ENCODE results near the gene ARID1B. TPM values are rescaled to one million over a fixed set of nuclear protein-coding genes. Genes with fewer than 3 reads are reported as not detected.

ARID1B gene
- total and polyA plus RNA-seq, 2 of the 4 experiments (the other 2 are of a cell fraction) = 14.5 to 20.1 TPM

DNA sequence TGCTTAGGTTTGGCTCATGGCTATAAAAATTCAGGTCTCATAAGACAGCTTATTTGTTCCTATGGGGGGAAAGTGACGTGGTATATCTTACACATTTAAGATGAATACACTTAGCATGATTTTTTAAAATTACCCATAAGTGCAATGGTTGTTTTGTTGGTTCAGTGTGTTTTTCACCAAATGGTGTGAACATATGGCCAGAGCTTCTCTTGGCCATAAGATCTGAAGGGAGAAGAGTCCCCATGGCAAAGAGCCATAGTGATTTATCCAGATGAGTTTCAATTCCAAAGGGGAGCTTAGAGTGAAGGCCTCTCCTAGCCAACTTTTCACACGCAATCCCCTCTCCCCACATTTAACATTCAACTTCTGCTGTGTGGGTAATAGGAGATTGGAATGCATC lies 438.5 kb downstream of the ARID1B start:
- no peaks in the 10 kb centered on the region for H3K9me3 ChIP-seq (ENCODE audit: control insufficient read depth, insufficient read depth, low read length)
- ChIA-PET CTCF (no interaction called here), POLR2A (ENCODE audit: unreplicated experiment) (no interaction called here)
- no peak overlapping the region for H2AFZ ChIP-seq (replicated peaks; ENCODE audit: low read length, poor library complexity)
- no peak overlapping the region for H3K9ac ChIP-seq (ENCODE audit: low read depth, low read length)
- intact Hi-C loops (cut with micrococcal nuclease) (no loop called here), in situ Hi-C loops (cut with MboI; ENCODE audit: low sequenced_read_pairs) (no loop called here), dilution Hi-C loops (cut with HindIII; ENCODE audit: low sequenced_read_pairs, unreplicated experiment) (no loop called here)
- H4K20me1 ChIP-seq (ENCODE audit: insufficient read depth, low read length) = no peaks in the 10 kb centered on the region
- peaks cover 3% of the 10 kb centered on the region; the same call in 1 of the 2 replicates for H3K9me1 ChIP-seq (ENCODE audit: insufficient read depth, low read length)
- H3K27me3 ChIP-seq (ENCODE audit: control insufficient read depth, insufficient read depth, low read length) = no peaks in the 10 kb centered on the region
- no peaks in the 10 kb centered on the region for H3K36me3 ChIP-seq (ENCODE audit: control insufficient read depth, insufficient read depth, low read length)
- no peak overlapping the region for H3K23ac ChIP-seq (ENCODE audit: low read depth, low read length)
- H3K18ac ChIP-seq (ENCODE audit: low read depth, low read length) = no peak overlapping the region
- WGBS, 2 experiments (ENCODE audit: extremely low coverage in 2 of 2, insufficient read length in 1 of 2) = no CpG with 5 or more reads among the region's 2 CpGs
- no peak overlapping the region for H3K14ac ChIP-seq (replicated peaks; ENCODE audit: low read depth, low read length)
- DNase-seq = no peak
- H3K4me2 ChIP-seq (ENCODE audit: low read depth, low read length) = no peak overlapping the region
- no peak overlapping the region for H2BK5ac ChIP-seq (ENCODE audit: low read depth, low read length, poor library complexity, severe bottlenecking)
- no peak overlapping the region for H2BK15ac ChIP-seq (ENCODE audit: low read depth, low read length)
- H4K8ac ChIP-seq (ENCODE audit: low read depth in 2 of 2, low read length in 2 of 2) = no peak overlapping the region
- no peak overlapping the region for H4K5ac ChIP-seq (ENCODE audit: low read depth, low read length)
- no TSS peak for BruUV-seq (replicated peaks)
- no peak overlapping the region for H3K27ac ChIP-seq (ENCODE audit: insufficient read depth, low read length)
- H2BK20ac ChIP-seq (ENCODE audit: low read depth, low read length) = no peak overlapping the region
- H4K91ac ChIP-seq (ENCODE audit: insufficient read depth, low read depth, low read length) = no peak overlapping the region
- TF ChIP-seq RAD21 (IDR thresholded peaks at IDR 0.05; ENCODE audit: low read length) (no peak), CHD1 (IDR thresholded peaks at IDR 0.05; ENCODE audit: low read depth, low read length) (no peak), RFX5 (IDR thresholded peaks at IDR 0.05; ENCODE audit: low read depth, low read length) (no peak), RCOR1 (IDR thresholded peaks at IDR 0.05; ENCODE audit: insufficient replicate concordance, low read length) (no peak), CTCF (conservative IDR thresholded peaks at IDR 0.05; ENCODE audit: low read depth, low read length) (no peak)
- no peak overlapping the region for H3K4ac ChIP-seq (ENCODE audit: low read depth, low read length)
- no peak for ATAC-seq (ENCODE audit: low read depth)
- no peak overlapping the region for H2AK9ac ChIP-seq (replicated peaks; ENCODE audit: low read depth, low read length, poor library complexity)
- H3K79me1 ChIP-seq (ENCODE audit: low read depth in 1 of 2, low read length in 2 of 2) = peaks cover 0 to 3% of the 10 kb centered on the region in 2 experiments; a peak in 1 of 4 replicates
- H3K56ac ChIP-seq (ENCODE audit: extremely low read depth, insufficient read depth, low read length) = no peak overlapping the region
- peaks cover 8% of the 10 kb centered on the region for H3K4me1 ChIP-seq (ENCODE audit: control insufficient read depth, insufficient read depth, low read length)
- no peak overlapping the region for H2BK120ac ChIP-seq (ENCODE audit: low read depth, low read length)
- H2AK5ac ChIP-seq (ENCODE audit: low read depth, low read length) = no peak overlapping the region
- no peak overlapping the region for H3K4me3 ChIP-seq (ENCODE audit: insufficient read depth, low read depth, low read length)

Data from IMR-90 (cell line).